Keratinocyte (primary cell): ENCODE results near the gene MTA1. TPM values are rescaled to one million over a fixed set of nuclear protein-coding genes. Genes with fewer than 3 reads are reported as not detected.

Experiments
- DNase-seq: peaks from one replicate; pipeline ENCODE4 v3.0.0-alpha.2; 2011; ENCODE audit warnings: low read depth, missing footprints, low spot score
- FAIRE-seq: peaks from 2 replicates; lab custom pipeline; 2011; peaks lifted over from hg19 to GRCh38; lab: Jason Lieb, UNC
- H2AFZ ChIP-seq: 2 replicates; pipeline ENCODE4 v1.6.0; 2012; ENCODE audit warnings: low read length, control low read depth, inconsistent platforms; ENCODE audit not compliant: control insufficient read depth
- H3K27ac ChIP-seq: 2 replicates; pipeline ENCODE4 v1.5.1; 2011; ENCODE audit warnings: low read length; ENCODE audit not compliant: control insufficient read depth, insufficient read depth
- H3K27me3 ChIP-seq: 3 replicates; pipeline ENCODE4 v1.6.0; 2011; ENCODE audit warnings: low read length; ENCODE audit not compliant: control insufficient read depth, insufficient read depth; ENCODE audit errors: extremely low read depth
- H3K36me3 ChIP-seq, 2 experiments: 2 replicates in 1 of 2; 3 replicates in 1 of 2; pipeline ENCODE4 v1.5.1; 2011; ENCODE audit warnings: low read length in 2 of 2, mild to moderate bottlenecking in 1 of 2; ENCODE audit not compliant: control insufficient read depth in 2 of 2, insufficient read depth in 2 of 2; ENCODE audit errors: extremely low read depth in 1 of 2
- H3K4me1 ChIP-seq: 3 replicates; pipeline ENCODE4 v1.5.1; 2011; ENCODE audit warnings: low read length; ENCODE audit not compliant: control insufficient read depth, insufficient read depth; ENCODE audit errors: extremely low read depth
- H3K4me2 ChIP-seq: 3 replicates; pipeline ENCODE4 v1.6.0; 2011; ENCODE audit warnings: low read depth, low read length; ENCODE audit not compliant: control insufficient read depth, insufficient read depth; ENCODE audit errors: extremely low read depth
- H3K4me3 ChIP-seq, 3 experiments: fragments of 200-600 bp in 1 of 3; sonication (generic) in 1 of 3; 2 replicates in 2 of 3; 3 replicates in 1 of 3; pipeline ENCODE4 v1.5.1; 2011 to 2016; ENCODE audit warnings: low read length in 3 of 3, mild to moderate bottlenecking in 3 of 3, control low read depth in 2 of 3, inconsistent platforms in 1 of 3, low read depth in 1 of 3, mixed read lengths in 1 of 3, mixed run types in 1 of 3, moderate library complexity in 1 of 3; ENCODE audit not compliant: control insufficient read depth in 2 of 3, insufficient read depth in 2 of 3; ENCODE audit errors: extremely low read depth in 1 of 3
- H3K79me2 ChIP-seq: 2 replicates; pipeline ENCODE4 v1.6.0; 2012; ENCODE audit warnings: low read length; ENCODE audit not compliant: control insufficient read depth, insufficient read depth
- H3K9ac ChIP-seq: 3 replicates; pipeline ENCODE4 v1.6.0; 2011; ENCODE audit warnings: low read length; ENCODE audit not compliant: control insufficient read depth, insufficient read depth; ENCODE audit errors: extremely low read depth
- H3K9me1 ChIP-seq: 3 replicates; pipeline ENCODE4 v1.6.0; 2011; ENCODE audit warnings: low read length; ENCODE audit not compliant: control insufficient read depth, insufficient read depth; ENCODE audit errors: extremely low read depth
- H3K9me3 ChIP-seq: 2 replicates; pipeline ENCODE4 v1.5.1; 2012; ENCODE audit warnings: low read depth, low read length; ENCODE audit not compliant: control insufficient read depth
- H4K20me1 ChIP-seq: 3 replicates; pipeline ENCODE4 v1.6.0; 2011; ENCODE audit warnings: low read length; ENCODE audit not compliant: control insufficient read depth, insufficient read depth; ENCODE audit errors: extremely low read depth
- CTCF ChIP-seq, 3 experiments: IDR thresholded peaks in 1 of 3; conservative IDR thresholded peaks in 1 of 3; optimal IDR thresholded peaks in 1 of 3; 2 replicates in 2 of 3; 3 replicates in 1 of 3; pipeline versions ENCODE3 to v1.5.1; 2011; ENCODE audit warnings: low read length in 3 of 3, mild to moderate bottlenecking in 3 of 3, moderate library complexity in 2 of 3, control low read depth in 1 of 3, inconsistent platforms in 1 of 3; ENCODE audit not compliant: insufficient read depth in 2 of 3; ENCODE audit errors: extremely low read depth in 1 of 3
- EZH2 ChIP-seq: IDR thresholded peaks from one replicate; pipeline ENCODE4 v1.6.1; 2012; ENCODE audit warnings: inconsistent platforms, mild to moderate bottlenecking, low read length, moderate library complexity
- dilution Hi-C: fragments of 300-500 bp; cut with MboI; formaldehyde crosslinking; loops from one replicate; pipeline ENCODE4 v1.7.0; 2020; ENCODE audit warnings: low sequenced_read_pairs; ENCODE audit not compliant: extremely low pct_ligation_motif_present
- polyA plus RNA-seq, 5 experiments: library from polyadenylated mRNA; depleted of rRNA in 3 of 5; stranded (reverse) in 3 of 5; stranded (forward) in 1 of 5; unstranded in 1 of 5; fragments of >200 nt; gene quantifications; 1 replicate in 1 of 5; 2 replicates in 3 of 5; 3 replicates in 1 of 5; pipeline versions ENCODE4 v1.2.1 to v1.2.3, GENCODE V29; 2011 to 2012; ENCODE audit warnings: missing spikeins in 2 of 5, low read depth in 1 of 5, low replicate concordance in 1 of 5

Gene MTA1
- polyA plus RNA-seq, 1 donor (not counting 4 experiments of a cell fraction or from before 2014, with no cell fraction given) = 33.6 TPM

GRCh38 chr14:105431256-105431655, 11.6 kb downstream of the MTA1 start:
- Histone ChIP-seq H4K20me1 (peaks cover 28% of the 10 kb centered on the region), H3K9me1 (peaks cover 2% of the 10 kb centered on the region), H3K27me3 (no peaks in the 10 kb centered on the region), H3K4me3 (no peak overlapping the region), H3K4me1 (peaks cover 13% of the 10 kb centered on the region), H2AFZ (no peak overlapping the region), H3K79me2 (peaks cover 83% of the 10 kb centered on the region), H3K9ac (no peak overlapping the region), H3K36me3 (peaks cover 6 to 21% of the 10 kb centered on the region in 2 experiments), H3K27ac (no peak overlapping the region), H3K4me2 (no peak overlapping the region), H3K9me3 (no peaks in the 10 kb centered on the region)
- TF ChIP-seq CTCF (optimal IDR thresholded peaks at IDR 0.05 in 1 of 3, IDR thresholded peaks at IDR 0.05 in 1 of 3, conservative IDR thresholded peaks at IDR 0.05 in 1 of 3; ENCODE audit: extremely low read depth in 1 of 3, insufficient read depth in 2 of 3, low read length in 3 of 3) = no peak
- no peak for TF ChIP-seq EZH2
- no peak for DNase-seq
- FAIRE-seq = no peak
- dilution Hi-C loops = no loop called here

- no peak overlapping the region for H3K4me3 ChIP-seq
- peaks cover 83% of the 10 kb centered on the region for H3K79me2 ChIP-seq
- H3K36me3 ChIP-seq = peaks cover 4 to 9% of the 10 kb centered on the region in 2 experiments
- DNase-seq = no peak
- TF ChIP-seq CTCF (optimal IDR thresholded peaks at IDR 0.05 in 1 of 3, IDR thresholded peaks at IDR 0.05 in 1 of 3, conservative IDR thresholded peaks at IDR 0.05 in 1 of 3; ENCODE audit: extremely low read depth in 1 of 3, insufficient read depth in 2 of 3, low read length in 3 of 3) = no peak
- TF ChIP-seq EZH2 = no peak
- H3K4me2 ChIP-seq = no peak overlapping the region
- peaks cover 36% of the 10 kb centered on the region for H4K20me1 ChIP-seq
- no peaks in the 10 kb centered on the region for H3K9me3 ChIP-seq
- dilution Hi-C loops = no loop called here
- no peak overlapping the region for H2AFZ ChIP-seq
- no peak overlapping the region for H3K27ac ChIP-seq
- peaks cover 13% of the 10 kb centered on the region for H3K4me1 ChIP-seq
- H3K27me3 ChIP-seq = no peaks in the 10 kb centered on the region
- H3K9ac ChIP-seq = no peak overlapping the region
- no peak for FAIRE-seq
- H3K9me1 ChIP-seq = peaks cover 2% of the 10 kb centered on the region
Measured at GRCh38 chr14:105432657-105433056, 13.0 kb downstream of the MTA1 start.
